ENCODE measurements around the gene CEP192.

CEP192 gene

DNA sequence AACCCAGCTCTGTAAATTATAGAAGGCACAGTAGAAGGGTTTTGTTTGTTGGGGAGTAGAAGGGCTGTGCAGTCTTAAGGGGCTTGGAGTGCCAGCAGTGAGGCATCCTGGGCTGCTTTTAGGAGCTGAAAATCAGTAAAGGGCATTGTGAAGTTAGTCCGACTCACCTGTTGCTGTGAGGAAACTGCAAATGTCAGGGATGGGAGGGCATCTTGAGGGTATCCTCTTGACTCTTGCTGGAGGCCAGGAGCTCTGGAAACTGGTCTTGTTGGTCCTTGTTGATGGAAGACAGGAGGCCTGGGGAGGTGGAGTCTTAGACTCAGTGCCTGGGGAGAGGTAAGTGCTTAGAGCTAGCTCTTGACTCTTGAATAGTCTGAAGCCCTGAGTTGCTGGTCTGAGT is 14.1 kb downstream of the CEP192 start:
- DNase-seq (ENCODE audit: low read depth, low spot score): no peak
- Histone ChIP-seq H3K27ac (ENCODE audit: low read length) (no peak overlapping the region), H3K4me3 (ENCODE audit: low read length) (no peak overlapping the region), H3K9me3 (ENCODE audit: control insufficient read depth, insufficient read depth, low read length) (no peaks in the 10 kb centered on the region), H3K4me1 (ENCODE audit: control insufficient read depth, insufficient read depth, low read length) (no peaks in the 10 kb centered on the region), H3K36me3 (ENCODE audit: control insufficient read depth, insufficient read depth, low read length) (0 out of 2 replicates have a peak, but pooled peaks cover 3% of the 10 kb centered on the region), H3K27me3 (ENCODE audit: control insufficient read depth, insufficient read depth, low read length) (no peaks in the 10 kb centered on the region)
- no CpG with 5 or more reads among the region's 1 CpG for WGBS (ENCODE audit: insufficient coverage, insufficient read length)

DNA sequence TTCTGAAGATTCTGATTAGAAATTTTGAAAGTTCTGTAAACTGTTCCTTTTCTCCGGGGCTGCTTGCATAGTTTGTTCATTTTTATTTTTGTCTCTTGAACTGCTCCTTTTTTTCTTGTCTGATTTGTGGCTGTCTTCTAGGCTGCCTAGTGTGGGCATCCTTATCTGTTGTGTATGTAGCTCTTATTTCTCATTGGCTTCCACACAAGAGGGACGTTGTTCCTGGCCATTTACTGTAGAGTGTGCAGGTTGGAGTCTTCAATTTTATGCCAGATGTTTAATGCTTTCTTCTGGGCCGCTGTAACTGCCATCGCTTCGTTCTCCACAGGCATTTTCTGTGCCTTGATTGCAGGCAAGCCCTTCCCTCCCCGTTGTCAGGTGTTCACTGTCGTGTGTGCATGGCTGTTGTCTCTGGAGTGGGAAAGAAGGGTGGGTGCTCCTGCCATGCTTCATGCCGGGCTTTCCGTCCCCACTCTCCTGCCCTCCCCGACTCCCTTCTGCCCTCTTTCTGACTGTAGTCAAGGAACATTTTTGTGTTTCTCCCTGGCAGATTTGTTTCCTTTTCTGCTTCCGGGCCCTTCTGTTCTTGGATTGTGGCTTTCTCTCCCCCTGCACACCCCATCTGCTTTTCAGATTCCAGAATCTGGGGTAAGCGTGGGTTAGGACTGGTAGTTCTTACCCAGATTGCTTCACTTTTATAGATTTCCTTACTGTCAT is 15.5 kb downstream of the CEP192 start:
- H3K36me3 ChIP-seq (ENCODE audit: control insufficient read depth, insufficient read depth, low read length): 0 out of 2 replicates have a peak, but pooled peaks cover 3% of the 10 kb centered on the region
- DNase-seq (ENCODE audit: low read depth, low spot score): no peak

DNA sequence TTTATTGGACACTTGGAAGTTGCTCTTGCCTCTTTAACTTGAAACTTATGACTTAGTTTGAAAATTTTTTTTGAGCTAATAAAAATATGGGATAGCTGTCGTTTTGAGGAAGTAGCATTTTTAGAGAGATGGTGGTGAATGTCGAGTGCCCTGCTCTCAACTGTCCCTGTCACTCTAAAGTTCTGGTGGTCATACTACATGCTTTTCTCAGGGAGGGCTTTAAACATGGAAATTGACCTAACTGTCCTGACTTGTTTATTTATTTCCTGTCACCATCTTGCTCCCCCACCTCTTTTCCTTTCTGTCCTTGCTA is 16.0 kb downstream of the CEP192 start:
- Histone ChIP-seq H3K27ac (ENCODE audit: low read length) (no peak overlapping the region), H3K4me1 (ENCODE audit: control insufficient read depth, insufficient read depth, low read length) (no peaks in the 10 kb centered on the region), H3K9me3 (ENCODE audit: control insufficient read depth, insufficient read depth, low read length) (no peaks in the 10 kb centered on the region), H3K27me3 (ENCODE audit: control insufficient read depth, insufficient read depth, low read length) (no peaks in the 10 kb centered on the region), H3K4me3 (ENCODE audit: low read length) (no peak overlapping the region), H3K36me3 (ENCODE audit: control insufficient read depth, insufficient read depth, low read length) (0 out of 2 replicates have a peak, but pooled peaks cover 3% of the 10 kb centered on the region)
- no CpG with 5 or more reads among the region's 2 CpGs for WGBS (ENCODE audit: insufficient coverage, insufficient read length)
- no peak for DNase-seq (ENCODE audit: low read depth, low spot score)

More for the DNA sequence above, 15.5 kb downstream of the CEP192 start:
- H3K4me1 ChIP-seq (ENCODE audit: control insufficient read depth, insufficient read depth, low read length): no peaks in the 10 kb centered on the region
- no peaks in the 10 kb centered on the region for H3K27me3 ChIP-seq (ENCODE audit: control insufficient read depth, insufficient read depth, low read length)
- H3K27ac ChIP-seq (ENCODE audit: low read length): no peak overlapping the region
- WGBS (ENCODE audit: insufficient coverage, insufficient read length): no CpG with 5 or more reads among the region's 12 CpGs
- H3K9me3 ChIP-seq (ENCODE audit: control insufficient read depth, insufficient read depth, low read length): no peaks in the 10 kb centered on the region
- no peak overlapping the region for H3K4me3 ChIP-seq (ENCODE audit: low read length)

DNA sequence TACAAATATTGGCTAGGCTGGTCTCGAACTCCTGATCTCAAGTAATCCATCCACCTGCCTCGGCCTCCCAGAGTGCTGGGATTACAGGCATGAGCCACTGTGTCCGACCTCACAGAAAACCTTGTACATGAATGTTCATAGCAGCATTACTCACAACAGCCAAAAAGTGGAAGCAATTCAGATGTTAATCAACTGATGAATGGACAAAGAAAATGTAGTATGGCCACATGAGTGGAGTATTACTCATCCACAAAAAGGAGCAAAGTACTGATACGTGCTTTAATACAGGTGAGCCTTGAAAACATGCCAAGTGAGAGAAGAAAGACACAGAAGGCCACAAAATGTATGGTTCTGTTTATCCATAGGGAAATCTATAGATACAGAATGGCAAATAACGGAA is 20.6 kb downstream of the CEP192 start:
- no CpG with 5 or more reads among the region's 5 CpGs for WGBS (ENCODE audit: insufficient coverage, insufficient read length)
- H3K4me3 ChIP-seq (ENCODE audit: low read length): no peak overlapping the region
- peaks cover 5% of the 10 kb centered on the region; the same call in 1 of the 2 replicates for H3K36me3 ChIP-seq (ENCODE audit: control insufficient read depth, insufficient read depth, low read length)
- H3K27ac ChIP-seq (ENCODE audit: low read length): no peak overlapping the region
- H3K27me3 ChIP-seq (ENCODE audit: control insufficient read depth, insufficient read depth, low read length): no peaks in the 10 kb centered on the region
- no peaks in the 10 kb centered on the region for H3K4me1 ChIP-seq (ENCODE audit: control insufficient read depth, insufficient read depth, low read length)
- no peaks in the 10 kb centered on the region for H3K9me3 ChIP-seq (ENCODE audit: control insufficient read depth, insufficient read depth, low read length)
- no peak for DNase-seq (ENCODE audit: low read depth, low spot score)

DNA sequence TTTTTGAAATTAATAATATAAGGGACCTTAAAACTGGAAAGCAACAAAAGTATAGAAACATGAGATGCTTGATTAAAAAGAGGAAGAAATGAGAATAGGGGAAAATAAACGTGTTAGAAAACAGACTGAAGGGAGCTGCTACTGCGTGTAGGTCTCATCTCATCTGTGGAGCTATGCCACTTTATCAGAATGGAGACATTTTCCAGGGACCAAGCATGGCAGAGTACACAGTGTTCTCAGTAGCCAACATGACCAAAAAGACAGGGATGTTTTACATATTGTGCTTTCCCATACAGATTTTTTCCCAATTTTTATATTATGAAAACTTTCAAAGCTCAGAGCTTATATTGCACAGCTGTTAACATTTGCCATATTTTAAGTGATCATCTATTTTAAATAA is 23.1 kb downstream of the CEP192 start:
- 100% methylated on average over 1 of the region's 2 CpGs for WGBS (ENCODE audit: insufficient coverage, insufficient read length)
- no peak overlapping the region for H3K4me3 ChIP-seq (ENCODE audit: low read length)

DNA sequence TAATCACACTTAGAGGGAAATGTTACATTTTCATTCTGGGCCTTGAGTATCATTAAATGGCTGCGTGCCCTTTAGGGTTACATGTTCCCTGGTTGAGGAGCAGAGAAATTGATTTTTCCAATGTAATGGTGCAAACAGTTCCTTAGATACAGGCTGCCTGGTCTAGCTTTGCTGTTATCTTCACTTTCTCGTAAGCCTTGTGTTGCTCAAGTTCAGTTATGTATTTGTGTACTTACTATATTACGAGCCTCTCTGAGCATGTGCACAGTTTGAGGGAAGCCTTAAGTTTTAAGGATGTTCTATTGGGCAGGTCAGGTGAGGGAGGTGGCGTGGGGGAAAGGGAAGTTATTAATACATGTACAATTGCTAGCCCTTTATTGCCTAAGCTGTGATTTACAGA is 23.7 kb downstream of the CEP192 start:
- Histone ChIP-seq H3K36me3 (ENCODE audit: control insufficient read depth, insufficient read depth, low read length) (peaks cover 2% of the 10 kb centered on the region; the same call in 1 of the 2 replicates), H3K4me1 (ENCODE audit: control insufficient read depth, insufficient read depth, low read length) (no peaks in the 10 kb centered on the region), H3K9me3 (ENCODE audit: control insufficient read depth, insufficient read depth, low read length) (no peaks in the 10 kb centered on the region), H3K27me3 (ENCODE audit: control insufficient read depth, insufficient read depth, low read length) (no peaks in the 10 kb centered on the region), H3K4me3 (ENCODE audit: low read length) (no peak overlapping the region), H3K27ac (ENCODE audit: low read length) (no peak overlapping the region)
- no peak for DNase-seq (ENCODE audit: low read depth, low spot score)
- WGBS (ENCODE audit: insufficient coverage, insufficient read length): no CpG with 5 or more reads among the region's 4 CpGs

More for the DNA sequence above, 23.1 kb downstream of the CEP192 start:
- H3K9me3 ChIP-seq (ENCODE audit: control insufficient read depth, insufficient read depth, low read length): no peaks in the 10 kb centered on the region
- peaks cover 2% of the 10 kb centered on the region; the same call in 1 of the 2 replicates for H3K36me3 ChIP-seq (ENCODE audit: control insufficient read depth, insufficient read depth, low read length)
- H3K4me1 ChIP-seq (ENCODE audit: control insufficient read depth, insufficient read depth, low read length): no peaks in the 10 kb centered on the region
- H3K27ac ChIP-seq (ENCODE audit: low read length): no peak overlapping the region
- H3K27me3 ChIP-seq (ENCODE audit: control insufficient read depth, insufficient read depth, low read length): no peaks in the 10 kb centered on the region
- no peak for DNase-seq (ENCODE audit: low read depth, low spot score)

DNA sequence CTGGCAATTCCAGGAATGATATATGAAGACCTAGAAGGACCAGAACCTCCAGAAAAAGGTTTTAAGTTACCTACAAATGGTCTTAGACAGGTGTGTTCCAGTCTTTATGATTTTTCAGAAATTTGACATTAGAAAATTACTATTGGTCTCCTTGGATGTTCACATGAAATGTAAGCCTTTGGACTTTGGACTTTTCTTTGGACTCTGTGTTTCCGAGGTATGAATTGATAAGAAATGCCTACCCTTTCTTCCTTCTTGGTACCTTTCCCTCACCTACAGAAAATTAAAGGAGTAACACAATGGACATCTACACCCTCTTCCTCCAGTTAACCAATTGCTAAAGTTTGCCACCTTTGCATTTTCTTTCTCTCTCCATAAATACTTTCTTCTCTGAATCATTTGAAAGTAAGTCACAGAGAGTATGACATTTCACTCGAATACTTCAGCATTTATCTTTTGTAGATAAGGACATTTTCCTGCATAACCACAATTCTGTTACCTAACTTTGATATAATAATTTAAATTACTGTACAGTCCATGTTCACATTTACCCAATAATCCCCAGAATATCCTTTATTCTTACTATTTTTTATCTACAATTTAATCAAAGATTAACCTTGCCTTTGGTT is 26.2 kb downstream of the CEP192 start:
- Histone ChIP-seq H3K4me3 (ENCODE audit: low read length) (no peak overlapping the region), H3K9me3 (ENCODE audit: control insufficient read depth, insufficient read depth, low read length) (no peaks in the 10 kb centered on the region), H3K27ac (ENCODE audit: low read length) (no peak overlapping the region), H3K27me3 (ENCODE audit: control insufficient read depth, insufficient read depth, low read length) (no peaks in the 10 kb centered on the region), H3K4me1 (ENCODE audit: control insufficient read depth, insufficient read depth, low read length) (no peaks in the 10 kb centered on the region), H3K36me3 (ENCODE audit: control insufficient read depth, insufficient read depth, low read length) (peaks cover 2% of the 10 kb centered on the region; the same call in 1 of the 2 replicates)
- no peak for DNase-seq (ENCODE audit: low read depth, low spot score)
- no CpG with 5 or more reads among the region's 2 CpGs for WGBS (ENCODE audit: insufficient coverage, insufficient read length)

DNA sequence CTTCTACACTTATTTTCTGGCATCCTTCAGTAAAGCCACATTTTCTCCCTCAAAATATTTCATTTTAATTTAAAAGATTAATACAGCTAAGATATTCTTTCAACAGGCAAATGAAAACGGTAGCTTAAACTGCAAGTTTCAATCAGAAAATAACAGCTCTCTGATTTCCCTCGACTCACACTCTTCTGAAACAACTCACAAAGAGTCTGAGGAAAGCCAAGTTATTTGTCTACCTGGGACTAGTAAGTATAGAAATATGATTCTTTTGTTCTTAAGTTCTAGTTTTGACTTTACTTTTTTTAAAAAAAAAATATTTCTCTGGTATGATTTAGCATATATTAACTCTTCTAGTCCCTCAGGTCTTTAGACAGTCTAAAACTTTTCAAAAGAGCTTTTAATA is 27.2 kb downstream of the CEP192 start:
- no peaks in the 10 kb centered on the region for H3K4me1 ChIP-seq (ENCODE audit: control insufficient read depth, insufficient read depth, low read length)
- no peaks in the 10 kb centered on the region for H3K9me3 ChIP-seq (ENCODE audit: control insufficient read depth, insufficient read depth, low read length)
- no peak overlapping the region for H3K4me3 ChIP-seq (ENCODE audit: low read length)
- peaks cover 2% of the 10 kb centered on the region; the same call in 1 of the 2 replicates for H3K36me3 ChIP-seq (ENCODE audit: control insufficient read depth, insufficient read depth, low read length)
- H3K27ac ChIP-seq (ENCODE audit: low read length): no peak overlapping the region
- no peak for DNase-seq (ENCODE audit: low read depth, low spot score)
- no peaks in the 10 kb centered on the region for H3K27me3 ChIP-seq (ENCODE audit: control insufficient read depth, insufficient read depth, low read length)
- WGBS (ENCODE audit: insufficient coverage, insufficient read length): no CpG with 5 or more reads among the region's 2 CpGs

DNA sequence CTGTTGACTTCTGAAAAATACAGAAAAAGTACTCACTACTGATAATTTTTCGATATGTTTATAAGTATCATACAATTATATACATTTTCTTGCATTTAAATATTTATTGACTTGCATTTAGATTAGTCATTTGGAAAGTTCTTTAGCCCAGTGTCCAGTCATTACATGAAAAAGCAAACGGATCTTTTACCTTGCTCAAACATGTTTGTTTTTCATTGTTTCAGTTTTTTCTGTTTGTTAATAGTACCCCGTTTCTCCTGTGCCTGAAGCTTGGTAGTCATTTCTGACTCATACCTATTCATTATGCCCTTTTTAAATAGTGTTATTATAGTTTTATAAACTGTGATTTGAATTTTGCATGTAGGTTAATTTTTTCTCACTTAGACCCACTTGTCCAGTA is 28.1 kb downstream of the CEP192 start:
- Histone ChIP-seq H3K4me3 (ENCODE audit: low read length) (no peak overlapping the region), H3K36me3 (ENCODE audit: control insufficient read depth, insufficient read depth, low read length) (peaks cover 2% of the 10 kb centered on the region; the same call in 1 of the 2 replicates)
- WGBS (ENCODE audit: insufficient coverage, insufficient read length): no CpG with 5 or more reads among the region's 3 CpGs

DNA sequence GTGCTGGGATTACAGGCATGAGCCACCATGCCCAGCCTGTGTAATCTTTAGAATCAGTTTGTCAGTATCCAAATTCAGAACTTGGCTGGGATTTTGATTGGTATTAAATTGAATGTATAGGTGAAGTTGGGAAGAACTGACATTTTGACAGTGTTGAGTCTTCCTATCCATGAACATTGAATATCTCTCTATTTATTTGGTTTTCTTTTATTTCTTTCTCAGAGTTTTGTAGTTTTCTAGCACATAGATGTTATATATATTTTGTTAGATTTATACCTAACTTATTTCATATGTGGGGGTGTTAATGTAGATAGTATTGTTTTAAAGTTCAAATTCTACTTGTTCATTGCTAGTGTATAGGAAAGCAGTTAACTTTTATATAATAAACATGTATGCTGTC is 31.5 kb downstream of the CEP192 start:
- Histone ChIP-seq H3K4me1 (ENCODE audit: control insufficient read depth, insufficient read depth, low read length) (no peaks in the 10 kb centered on the region), H3K27ac (ENCODE audit: low read length) (no peak overlapping the region), H3K9me3 (ENCODE audit: control insufficient read depth, insufficient read depth, low read length) (no peaks in the 10 kb centered on the region), H3K36me3 (ENCODE audit: control insufficient read depth, insufficient read depth, low read length) (no peaks in the 10 kb centered on the region), H3K27me3 (ENCODE audit: control insufficient read depth, insufficient read depth, low read length) (no peaks in the 10 kb centered on the region), H3K4me3 (ENCODE audit: low read length) (no peak overlapping the region)
- no peak for DNase-seq (ENCODE audit: low read depth, low spot score)

More for the DNA sequence above, 28.1 kb downstream of the CEP192 start:
- Histone ChIP-seq H3K27me3 (ENCODE audit: control insufficient read depth, insufficient read depth, low read length) (no peaks in the 10 kb centered on the region), H3K27ac (ENCODE audit: low read length) (no peak overlapping the region), H3K4me1 (ENCODE audit: control insufficient read depth, insufficient read depth, low read length) (no peaks in the 10 kb centered on the region), H3K9me3 (ENCODE audit: control insufficient read depth, insufficient read depth, low read length) (no peaks in the 10 kb centered on the region)
- DNase-seq (ENCODE audit: low read depth, low spot score): no peak

DNA sequence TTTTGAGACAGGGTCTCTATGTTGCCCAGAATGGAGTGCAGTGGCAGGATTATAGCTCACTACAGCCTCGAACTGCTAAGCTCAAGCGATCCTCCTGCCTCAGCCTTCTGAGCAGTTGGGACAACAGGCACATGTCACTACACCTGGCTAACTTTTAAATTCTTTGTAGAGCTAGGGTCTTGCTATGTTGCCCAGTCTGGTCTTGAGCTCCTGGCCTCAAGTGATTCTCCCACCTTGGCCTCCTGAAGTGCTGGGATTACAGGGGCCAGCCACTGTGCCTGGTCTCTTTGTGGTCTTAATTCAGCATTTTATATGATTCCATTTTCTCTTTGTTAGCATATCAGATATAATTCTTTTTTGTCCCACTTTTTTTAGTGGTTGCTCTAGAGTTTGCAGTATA is 34.1 kb downstream of the CEP192 start:
- no peaks in the 10 kb centered on the region for H3K27me3 ChIP-seq (ENCODE audit: control insufficient read depth, insufficient read depth, low read length)
- DNase-seq (ENCODE audit: low read depth, low spot score): no peak
- H3K4me3 ChIP-seq (ENCODE audit: low read length): no peak overlapping the region
- H3K27ac ChIP-seq (ENCODE audit: low read length): no peak overlapping the region
- WGBS (ENCODE audit: insufficient coverage, insufficient read length): no CpG with 5 or more reads among the region's 2 CpGs
- no peaks in the 10 kb centered on the region for H3K9me3 ChIP-seq (ENCODE audit: control insufficient read depth, insufficient read depth, low read length)
- no peaks in the 10 kb centered on the region for H3K4me1 ChIP-seq (ENCODE audit: control insufficient read depth, insufficient read depth, low read length)
- peaks cover 2% of the 10 kb centered on the region; the same call in 1 of the 2 replicates for H3K36me3 ChIP-seq (ENCODE audit: control insufficient read depth, insufficient read depth, low read length)
